HL-60 (cell line): ENCODE data around the gene AOPEP.

Experiments
- DNase-seq, 2 experiments: peaks; one replicate each; pipeline ENCODE4 v3.0.0-alpha.2; 2010 to 2020; ENCODE audit warnings: low read depth in 1 of 2, low spot score in 1 of 2
- H3K27ac ChIP-seq: fragments of 250-450 bp; sonication (Bioruptor Pico); replicated peaks from 2 replicates; pipeline ENCODE4 v1.5.1; 2020; ENCODE audit warnings: mild to moderate bottlenecking, moderate library complexity
- H3K27me3 ChIP-seq: fragments of 250-450 bp; sonication (Bioruptor Pico); 2 replicates; pipeline ENCODE4 v1.5.1; 2021; ENCODE audit warnings: mild to moderate bottlenecking, moderate library complexity; ENCODE audit not compliant: insufficient read depth, poor library complexity, severe bottlenecking
- H3K4me3 ChIP-seq: replicated peaks from 2 replicates; pipeline ENCODE4 v1.5.1; 2011; ENCODE audit warnings: mild to moderate bottlenecking, control low read depth, low read length; ENCODE audit not compliant: insufficient read depth
- GABPA ChIP-seq: IDR thresholded peaks from 2 replicates; pipeline ENCODE4 v1.6.1; 2012; ENCODE audit warnings: low read depth
- POLR2AphosphoS5 ChIP-seq: IDR thresholded peaks from 2 replicates; pipeline ENCODE4 v1.6.1; 2012; ENCODE audit warnings: low read depth
- SPI1 ChIP-seq: IDR thresholded peaks from 2 replicates; pipeline ENCODE4 v1.6.1; 2012; ENCODE audit warnings: low read depth, mild to moderate bottlenecking, borderline replicate concordance
- TF ChIP-seq, protein P1 (sequence below): IDR thresholded peaks from one replicate; pipeline ENCODE4 v1.5.1; 2011; ENCODE audit warnings: low read length, control low read depth, inconsistent platforms; ENCODE audit not compliant: insufficient read depth
- TF ChIP-seq, protein P2 (sequence below): IDR thresholded peaks from 2 replicates; pipeline ENCODE4 v1.6.1; 2012; ENCODE audit warnings: low read depth; ENCODE audit not compliant: insufficient replicate concordance

AOPEP gene

DNA sequence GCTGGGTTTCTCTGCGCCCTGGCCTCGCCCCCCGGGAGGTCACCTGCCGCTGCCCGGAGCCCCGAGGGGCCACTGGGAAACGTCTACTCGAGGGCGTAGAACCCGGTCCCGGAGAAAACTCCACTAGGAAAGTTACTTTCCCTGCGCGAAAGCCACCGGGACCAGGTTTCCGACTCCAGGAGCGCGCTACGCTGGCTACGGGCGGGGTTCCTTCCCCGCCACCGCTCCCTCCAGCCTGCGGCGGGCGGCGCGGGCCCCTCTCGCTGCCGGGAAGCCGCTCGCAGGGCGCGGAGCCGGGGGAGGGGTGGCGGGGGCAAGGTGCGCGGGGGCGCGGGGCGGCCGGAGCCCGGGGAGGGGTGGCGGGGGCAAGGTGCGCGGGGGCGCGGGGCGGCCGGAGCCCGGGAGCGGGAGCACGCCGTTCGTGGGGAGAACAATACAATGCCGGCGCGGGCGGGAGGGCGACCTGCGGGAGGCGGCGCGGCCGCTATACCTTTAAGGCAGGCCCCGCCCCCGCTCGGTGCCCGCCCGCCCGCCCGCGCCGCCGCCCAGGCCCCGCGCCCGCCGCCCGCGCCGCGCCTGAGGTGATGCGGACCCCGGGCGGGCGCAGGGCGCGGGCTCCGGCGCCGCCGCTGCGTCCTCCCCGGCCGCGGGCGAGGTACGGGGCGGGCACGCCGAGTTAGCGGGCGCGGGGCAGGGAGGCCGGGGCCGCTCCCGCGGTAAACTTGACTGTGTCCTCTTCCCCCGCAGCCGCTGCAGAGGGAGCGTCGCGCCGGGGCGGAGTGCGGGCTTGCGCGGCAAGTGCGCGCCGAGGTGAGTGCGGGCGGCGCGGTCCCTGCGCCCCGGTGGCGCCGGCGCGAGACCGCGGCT, 278.1 kb downstream of the AOPEP start:
- peak in 1 of 2 experiments; percentile 25 for DNase-seq
- TF ChIP-seq POLR2AphosphoS5 (no peak), GABPA (no peak), SPI1 (no peak)
- TF ChIP-seq, protein P1, sequence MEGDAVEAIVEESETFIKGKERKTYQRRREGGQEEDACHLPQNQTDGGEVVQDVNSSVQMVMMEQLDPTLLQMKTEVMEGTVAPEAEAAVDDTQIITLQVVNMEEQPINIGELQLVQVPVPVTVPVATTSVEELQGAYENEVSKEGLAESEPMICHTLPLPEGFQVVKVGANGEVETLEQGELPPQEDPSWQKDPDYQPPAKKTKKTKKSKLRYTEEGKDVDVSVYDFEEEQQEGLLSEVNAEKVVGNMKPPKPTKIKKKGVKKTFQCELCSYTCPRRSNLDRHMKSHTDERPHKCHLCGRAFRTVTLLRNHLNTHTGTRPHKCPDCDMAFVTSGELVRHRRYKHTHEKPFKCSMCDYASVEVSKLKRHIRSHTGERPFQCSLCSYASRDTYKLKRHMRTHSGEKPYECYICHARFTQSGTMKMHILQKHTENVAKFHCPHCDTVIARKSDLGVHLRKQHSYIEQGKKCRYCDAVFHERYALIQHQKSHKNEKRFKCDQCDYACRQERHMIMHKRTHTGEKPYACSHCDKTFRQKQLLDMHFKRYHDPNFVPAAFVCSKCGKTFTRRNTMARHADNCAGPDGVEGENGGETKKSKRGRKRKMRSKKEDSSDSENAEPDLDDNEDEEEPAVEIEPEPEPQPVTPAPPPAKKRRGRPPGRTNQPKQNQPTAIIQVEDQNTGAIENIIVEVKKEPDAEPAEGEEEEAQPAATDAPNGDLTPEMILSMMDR = no peak
- TF ChIP-seq, protein P2, sequence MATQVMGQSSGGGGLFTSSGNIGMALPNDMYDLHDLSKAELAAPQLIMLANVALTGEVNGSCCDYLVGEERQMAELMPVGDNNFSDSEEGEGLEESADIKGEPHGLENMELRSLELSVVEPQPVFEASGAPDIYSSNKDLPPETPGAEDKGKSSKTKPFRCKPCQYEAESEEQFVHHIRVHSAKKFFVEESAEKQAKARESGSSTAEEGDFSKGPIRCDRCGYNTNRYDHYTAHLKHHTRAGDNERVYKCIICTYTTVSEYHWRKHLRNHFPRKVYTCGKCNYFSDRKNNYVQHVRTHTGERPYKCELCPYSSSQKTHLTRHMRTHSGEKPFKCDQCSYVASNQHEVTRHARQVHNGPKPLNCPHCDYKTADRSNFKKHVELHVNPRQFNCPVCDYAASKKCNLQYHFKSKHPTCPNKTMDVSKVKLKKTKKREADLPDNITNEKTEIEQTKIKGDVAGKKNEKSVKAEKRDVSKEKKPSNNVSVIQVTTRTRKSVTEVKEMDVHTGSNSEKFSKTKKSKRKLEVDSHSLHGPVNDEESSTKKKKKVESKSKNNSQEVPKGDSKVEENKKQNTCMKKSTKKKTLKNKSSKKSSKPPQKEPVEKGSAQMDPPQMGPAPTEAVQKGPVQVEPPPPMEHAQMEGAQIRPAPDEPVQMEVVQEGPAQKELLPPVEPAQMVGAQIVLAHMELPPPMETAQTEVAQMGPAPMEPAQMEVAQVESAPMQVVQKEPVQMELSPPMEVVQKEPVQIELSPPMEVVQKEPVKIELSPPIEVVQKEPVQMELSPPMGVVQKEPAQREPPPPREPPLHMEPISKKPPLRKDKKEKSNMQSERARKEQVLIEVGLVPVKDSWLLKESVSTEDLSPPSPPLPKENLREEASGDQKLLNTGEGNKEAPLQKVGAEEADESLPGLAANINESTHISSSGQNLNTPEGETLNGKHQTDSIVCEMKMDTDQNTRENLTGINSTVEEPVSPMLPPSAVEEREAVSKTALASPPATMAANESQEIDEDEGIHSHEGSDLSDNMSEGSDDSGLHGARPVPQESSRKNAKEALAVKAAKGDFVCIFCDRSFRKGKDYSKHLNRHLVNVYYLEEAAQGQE = no peak
- Histone ChIP-seq H3K4me3 (peak overlapping the region; percentile 55), H3K27ac (peak overlapping the region; percentile 42; the same call in 1 of the 2 replicates), H3K27me3 (peaks cover 3% of the 10 kb centered on the region)

GRCh38 chr9:95005278-95006143, 279.0 kb downstream of the AOPEP start:
- peaks cover 3% of the 10 kb centered on the region for H3K27me3 ChIP-seq
- peak overlapping the region; percentile 55 for H3K4me3 ChIP-seq
- no peak for TF ChIP-seq SPI1
- TF ChIP-seq POLR2AphosphoS5 = no peak
- TF ChIP-seq GABPA = no peak
- TF ChIP-seq, protein P1 = no peak
- TF ChIP-seq, protein P2 = no peak
- DNase-seq = no peak
- H3K27ac ChIP-seq = no peak overlapping the region

- no peak overlapping the region for H3K27ac ChIP-seq
These were observed 280.8 kb downstream of the AOPEP start for GRCh38 chr9:95007226-95007869.

More at GRCh38 chr9:95007226-95007869, 280.8 kb downstream of the AOPEP start:
- no peak for TF ChIP-seq POLR2AphosphoS5
- no peak overlapping the region for H3K4me3 ChIP-seq
- DNase-seq = no peak
- H3K27me3 ChIP-seq = peaks cover 3% of the 10 kb centered on the region
